CD4-positive, alpha-beta T cell treated with Interleukin-17A for 1 hour (primary cell): Measurements from ENCODE around the gene CCNA2.

Experiments used
- DNase-seq: peaks from one replicate; pipeline ENCODE4 v3.0.0-alpha.2; 2020

The CCNA2 gene

GRCh38 chr4:121800961-121801714, 22.5 kb downstream of the CCNA2 start, which contains the start of gene EXOSC9:
EXOSC9 (plus strand) TSS chr4:121801323; CDS start chr4:121801425, 102 bp downstream.
- peak; percentile 96 for DNase-seq

GRCh38 chr4:121800638-121800960, 23.1 kb downstream of the CCNA2 start:
- no peak for DNase-seq

- no peak for DNase-seq
Observed at GRCh38 chr4:121799867-121800501, 23.7 kb downstream of the CCNA2 start.

GRCh38 chr4:121799208-121799823, 24.4 kb downstream of the CCNA2 start:
- no peak for DNase-seq

- DNase-seq: no peak
Observed at GRCh38 chr4:121796283-121796682, 27.4 kb downstream of the CCNA2 start.

GRCh38 chr4:121794505-121795188, 29.0 kb downstream of the CCNA2 start:
- no peak for DNase-seq

GRCh38 chr4:121792966-121793365, 30.7 kb downstream of the CCNA2 start:
- no peak for DNase-seq

GRCh38 chr4:121791481-121791880, 32.2 kb downstream of the CCNA2 start:
- no peak for DNase-seq

GRCh38 chr4:121790976-121791375, 32.7 kb downstream of the CCNA2 start:
- no peak for DNase-seq

- no peak for DNase-seq
Observed at GRCh38 chr4:121789960-121790829, 33.5 kb downstream of the CCNA2 start.

GRCh38 chr4:121789455-121789854, 34.2 kb downstream of the CCNA2 start:
- no peak for DNase-seq

GRCh38 chr4:121788896-121789295, 34.8 kb downstream of the CCNA2 start:
- DNase-seq: no peak

GRCh38 chr4:121786221-121786620, 37.5 kb downstream of the CCNA2 start:
- no peak for DNase-seq

- DNase-seq: no peak
Observed at GRCh38 chr4:121785479-121785878, 38.2 kb downstream of the CCNA2 start.

GRCh38 chr4:121784975-121785374, 38.7 kb downstream of the CCNA2 start:
- no peak for DNase-seq

GRCh38 chr4:121784401-121784800, 39.3 kb downstream of the CCNA2 start:
- DNase-seq: no peak

- DNase-seq: no peak
Observed at GRCh38 chr4:121783210-121783609, 40.5 kb downstream of the CCNA2 start.

- no peak for DNase-seq
Observed at GRCh38 chr4:121778991-121779628, 44.6 kb downstream of the CCNA2 start.

- DNase-seq: no peak
Observed at GRCh38 chr4:121777625-121778024, 46.1 kb downstream of the CCNA2 start.

GRCh38 chr4:121776610-121777401, 46.9 kb downstream of the CCNA2 start:
- no peak for DNase-seq

GRCh38 chr4:121773883-121774282, 49.8 kb downstream of the CCNA2 start:
- DNase-seq: no peak
